ENCODE results near the gene SLC43A1. TPM values are rescaled to one million over a fixed set of nuclear protein-coding genes. Genes with fewer than 3 reads are reported as not detected.

SLC43A1 gene
- total RNA-seq, 2 experiments from 2014 or later: 27.6 to 28.7 TPM

DNA sequence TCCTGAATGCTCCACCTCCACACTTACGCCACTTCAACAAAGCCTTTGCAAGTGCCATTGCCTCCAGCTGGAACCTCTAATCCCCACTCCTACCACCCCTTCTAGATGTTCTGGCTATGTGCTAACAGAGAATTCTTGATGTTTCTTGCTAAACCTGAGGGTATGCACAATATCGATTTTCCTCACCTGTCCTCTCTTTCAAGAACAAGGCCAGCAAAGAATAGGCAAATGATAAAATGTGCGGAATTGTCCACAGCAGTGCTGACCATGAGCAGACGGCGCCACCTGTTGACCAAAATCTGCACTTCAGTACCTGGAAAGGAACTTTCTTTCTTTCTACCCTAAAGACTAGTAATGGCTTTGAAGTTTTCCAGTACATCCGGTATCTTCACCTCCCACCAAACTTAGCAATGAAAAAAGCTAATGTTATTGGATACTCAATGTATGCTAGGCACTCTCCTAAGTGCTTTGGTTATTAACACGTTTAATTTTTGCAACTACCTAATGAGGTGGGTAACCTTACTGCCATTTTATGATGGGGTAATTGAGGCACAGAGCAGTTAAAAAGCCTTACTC, 11.6 kb upstream of the SLC43A1 start:
- DNase-seq: peak; percentile 87
- H3K4me1 Mint-ChIP-seq: peaks cover 37% of the 10 kb centered on the region
- peak; percentile 12 for ATAC-seq
- no peaks in the 10 kb centered on the region for H3K9me3 Mint-ChIP-seq (ENCODE audit: low read depth)
- no peak overlapping the region for H3K4me3 Mint-ChIP-seq
- peaks cover 30% of the 10 kb centered on the region for H3K36me3 Mint-ChIP-seq (ENCODE audit: low read depth)
- intact Hi-C loops (cut with DNase I, micrococcal nuclease): loop anchor here (1.0 kb wide), 4 partner anchors 13 to 182 kb away; no protein-coding TSS in a partner anchor
- ChIA-PET POLR2A (interaction anchor here (0.6 to 1.2 kb wide), 3 partner anchors 34 to 185 kb away, joined by 3 to 4 read pairs (median 3); partner anchors contain the start of gene TMX2), CTCF (interaction anchor here (0.6 to 10.3 kb wide), 41 partner anchors 9 to 273 kb away, joined by 3 to 262 read pairs (median 4); partner anchors contain the start of genes RTN4RL2 and SLC43A1)
- peak overlapping the region; percentile 80 for H3K27ac Mint-ChIP-seq
- no peaks in the 10 kb centered on the region for H3K27me3 Mint-ChIP-seq

DNA sequence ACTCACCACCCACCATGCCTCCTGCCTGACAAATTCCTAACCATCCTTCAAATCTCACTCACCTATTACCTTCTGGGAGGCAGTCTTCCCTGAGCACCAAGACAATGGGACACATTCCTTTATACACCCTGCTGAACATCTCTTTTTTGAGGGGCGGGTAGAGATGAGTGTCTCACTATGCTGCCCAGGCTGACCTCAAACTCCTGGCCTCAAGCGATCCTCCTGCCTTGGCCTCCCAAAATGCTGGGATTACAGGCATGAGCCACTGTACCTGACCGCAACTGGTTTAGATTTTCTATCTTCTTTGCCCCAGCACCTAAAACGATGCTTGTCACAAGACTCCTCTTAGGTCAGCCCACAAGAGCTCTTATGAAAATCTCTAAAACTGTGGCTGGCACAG, 7.9 kb upstream of the SLC43A1 start:
- POLR2A ChIA-PET: no interaction called here
- no peaks in the 10 kb centered on the region for H3K9me3 Mint-ChIP-seq (ENCODE audit: low read depth)
- intact Hi-C loops (cut with DNase I, micrococcal nuclease): no loop called here
- no peak for ATAC-seq
- no peaks in the 10 kb centered on the region for H3K27me3 Mint-ChIP-seq
- no peak overlapping the region for H3K27ac Mint-ChIP-seq
- peaks cover 16% of the 10 kb centered on the region for H3K36me3 Mint-ChIP-seq (ENCODE audit: low read depth)
- no peak overlapping the region for H3K4me3 Mint-ChIP-seq
- CTCF ChIA-PET: interaction anchor here (8.1 to 10.3 kb wide), 2 partner anchors 30 to 66 kb away, joined by 74 to 262 read pairs; no protein-coding TSS in a partner anchor
- no peak for DNase-seq
- H3K4me1 Mint-ChIP-seq: peaks cover 14% of the 10 kb centered on the region

DNA sequence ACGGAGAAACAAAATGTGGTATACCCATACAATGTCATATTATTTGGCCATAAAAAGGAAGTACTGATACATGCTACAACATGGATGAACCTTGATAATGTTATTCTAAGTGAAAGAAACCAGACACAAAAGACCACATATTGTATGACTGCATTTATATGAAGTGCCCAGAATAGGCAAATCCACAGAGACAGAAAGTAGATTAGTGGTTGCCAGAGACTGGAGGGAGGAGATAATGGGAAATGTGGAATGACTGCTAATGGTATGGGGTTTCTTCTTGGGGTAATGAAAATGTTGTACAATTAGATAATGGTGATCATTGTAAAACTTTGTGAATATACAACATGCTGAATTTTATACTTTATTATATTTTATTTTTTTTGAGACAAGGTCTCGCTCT, 5.6 kb upstream of the SLC43A1 start:
- POLR2A ChIA-PET: no interaction called here

DNA sequence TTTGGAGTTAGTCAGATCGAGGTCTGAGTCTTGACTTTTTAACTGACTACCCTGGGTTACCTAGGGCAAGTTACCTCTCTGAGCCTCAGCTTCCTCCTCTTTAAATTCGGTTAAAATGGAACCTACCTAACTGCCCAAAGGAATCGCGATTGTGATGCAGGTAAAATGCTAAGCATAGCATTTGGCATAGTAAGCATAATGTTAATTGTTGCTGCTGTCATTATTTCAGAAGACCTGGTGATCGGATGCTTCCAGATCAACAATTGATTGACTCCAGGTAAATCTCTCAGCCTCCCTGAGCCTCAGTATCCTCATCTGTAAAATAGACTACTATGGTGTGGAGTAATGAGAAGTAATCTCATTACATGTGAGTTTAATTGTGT, 550 bp upstream of the SLC43A1 start:
- Mint-ChIP-seq H3K9me3 (ENCODE audit: low read depth) (no peaks in the 10 kb centered on the region), H3K4me3 (peak overlapping the region; percentile 91), H3K36me3 (ENCODE audit: low read depth) (peaks cover 2% of the 10 kb centered on the region), H3K27me3 (no peaks in the 10 kb centered on the region), H3K27ac (peak overlapping the region; percentile 79), H3K4me1 (peaks cover 31% of the 10 kb centered on the region)
- ATAC-seq (no peak), DNase-seq (no peak)
- POLR2A ChIA-PET: interaction anchor here (1.0 kb wide), 1 partner anchor 23 kb away, joined by 3 read pairs; no protein-coding TSS in a partner anchor
- intact Hi-C loops (cut with DNase I, micrococcal nuclease): loop anchor here in 1 of 2 experiments (5.0 kb wide), 1 partner anchor 89 kb away; the partner anchor contains the start of gene SLC43A3
- CTCF ChIA-PET: interaction anchor here (1.2 to 9.0 kb wide), 12 partner anchors 11 to 129 kb away, joined by 3 to 112 read pairs (median 6); partner anchors contain the start of genes RTN4RL2, TIMM10 and UBE2L6

More for the DNA sequence above, 5.6 kb upstream of the SLC43A1 start:
- Mint-ChIP-seq H3K27ac (no peak overlapping the region), H3K27me3 (no peaks in the 10 kb centered on the region), H3K36me3 (ENCODE audit: low read depth) (peaks cover 4% of the 10 kb centered on the region), H3K4me1 (peaks cover 2% of the 10 kb centered on the region), H3K4me3 (no peak overlapping the region), H3K9me3 (ENCODE audit: low read depth) (no peaks in the 10 kb centered on the region)
- DNase-seq: no peak
- CTCF ChIA-PET: interaction anchor here (1.1 to 9.0 kb wide), 4 partner anchors 21 to 123 kb away, joined by 3 to 112 read pairs (median 5); no protein-coding TSS in a partner anchor
- no peak for ATAC-seq
- intact Hi-C loops (cut with DNase I, micrococcal nuclease): no loop called here

DNA sequence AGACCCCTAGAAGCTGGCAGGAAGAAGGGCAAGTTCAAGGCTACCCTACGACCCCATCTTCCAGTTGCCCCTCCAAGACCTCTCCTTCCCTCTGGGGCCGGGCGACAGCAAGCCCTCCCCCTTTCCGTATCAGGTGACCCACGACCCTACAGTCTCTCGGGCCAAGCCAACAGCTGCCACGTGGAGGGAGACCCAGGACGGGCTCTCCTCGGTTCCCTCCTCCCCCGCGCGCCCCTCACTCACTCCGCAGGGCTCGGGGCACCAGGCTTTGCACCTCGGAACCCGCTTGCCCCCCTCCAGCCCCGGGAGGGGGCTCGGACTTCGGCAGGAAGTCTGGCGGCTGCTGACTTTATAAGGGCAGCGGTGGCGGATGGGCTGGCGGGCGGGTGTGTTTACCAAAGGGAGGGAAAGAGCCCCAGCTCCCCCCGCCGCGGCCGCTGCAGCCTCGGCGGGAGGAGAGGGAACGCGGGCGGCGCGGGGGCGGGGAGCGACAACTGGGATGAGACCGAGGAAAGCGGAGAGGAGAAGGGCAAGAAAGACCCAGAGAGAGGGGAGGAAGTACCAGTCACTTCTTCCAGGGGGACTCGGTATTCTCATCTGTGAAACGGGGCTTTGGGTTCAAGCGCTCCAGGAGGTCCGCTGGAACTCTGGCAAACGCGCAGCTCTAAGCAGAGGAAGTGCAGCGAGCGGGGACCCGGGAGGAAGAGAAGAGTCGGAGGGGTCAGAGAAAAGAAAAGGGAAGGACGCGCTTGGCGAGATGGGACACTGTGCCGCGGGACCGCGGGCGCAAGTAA, 767 bp downstream of the SLC43A1 start:
- H3K4me3 Mint-ChIP-seq: peak overlapping the region; percentile 91
- CTCF ChIA-PET: interaction anchor here (0.7 to 9.0 kb wide), 10 partner anchors 8 to 130 kb away, joined by 3 to 112 read pairs (median 9); partner anchors contain the start of genes RTN4RL2 and TIMM10
- no peaks in the 10 kb centered on the region for H3K27me3 Mint-ChIP-seq
- DNase-seq: peak; percentile 72
- H3K27ac Mint-ChIP-seq: peak overlapping the region; percentile 91
- peaks cover 31% of the 10 kb centered on the region for H3K4me1 Mint-ChIP-seq
- POLR2A ChIA-PET: interaction anchor here (1.0 to 1.7 kb wide), 2 partner anchors 13 to 22 kb away, joined by 3 to 4 read pairs; no protein-coding TSS in a partner anchor
- ATAC-seq: peak; percentile 53
- H3K36me3 Mint-ChIP-seq (ENCODE audit: low read depth): peaks cover 2% of the 10 kb centered on the region
- intact Hi-C loops (cut with DNase I, micrococcal nuclease): loop anchor here (1.0 to 5.0 kb wide), 6 partner anchors 13 to 87 kb away; partner anchors contain the start of genes SLC43A3 (in 1 of the 2) and TIMM10 (in 1 of the 2)
- H3K9me3 Mint-ChIP-seq (ENCODE audit: low read depth): no peaks in the 10 kb centered on the region

DNA sequence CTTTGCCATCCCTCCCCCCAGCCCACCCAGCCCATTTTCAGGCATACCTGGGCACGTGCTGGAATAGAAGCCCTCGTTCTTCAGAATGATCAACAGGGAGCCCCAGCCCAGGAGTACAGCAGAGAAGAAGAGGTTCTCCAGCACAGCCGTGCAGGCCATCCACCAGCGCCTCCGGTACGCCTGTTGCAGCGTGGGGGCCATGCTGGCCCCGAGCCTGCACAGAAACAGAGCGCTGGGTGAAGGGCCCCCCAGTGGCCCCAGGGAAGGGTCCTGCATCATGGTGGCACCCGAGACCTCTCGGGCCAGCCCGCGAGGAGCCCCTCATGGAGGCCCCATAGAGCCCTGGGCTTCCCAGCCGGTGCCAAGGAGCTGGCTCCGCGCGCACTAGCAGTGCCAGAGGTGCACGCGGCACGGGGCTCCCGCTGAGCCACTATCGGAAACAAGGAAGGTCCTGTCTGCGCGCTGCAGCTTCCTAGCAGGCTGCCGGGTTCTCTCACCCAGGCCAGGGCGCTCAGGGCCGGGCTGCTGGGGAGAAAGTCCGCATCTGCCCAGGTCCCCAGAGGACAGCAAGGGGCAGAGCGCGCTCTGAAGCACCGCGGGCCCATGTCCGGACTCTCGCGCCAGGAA, 1.5 kb downstream of the SLC43A1 start:
- peak overlapping the region; percentile 91 for H3K27ac Mint-ChIP-seq
- intact Hi-C loops (cut with DNase I, micrococcal nuclease): loop anchor here (1.0 to 2.0 kb wide), 3 partner anchors 13 to 21 kb away; no protein-coding TSS in a partner anchor

DNA sequence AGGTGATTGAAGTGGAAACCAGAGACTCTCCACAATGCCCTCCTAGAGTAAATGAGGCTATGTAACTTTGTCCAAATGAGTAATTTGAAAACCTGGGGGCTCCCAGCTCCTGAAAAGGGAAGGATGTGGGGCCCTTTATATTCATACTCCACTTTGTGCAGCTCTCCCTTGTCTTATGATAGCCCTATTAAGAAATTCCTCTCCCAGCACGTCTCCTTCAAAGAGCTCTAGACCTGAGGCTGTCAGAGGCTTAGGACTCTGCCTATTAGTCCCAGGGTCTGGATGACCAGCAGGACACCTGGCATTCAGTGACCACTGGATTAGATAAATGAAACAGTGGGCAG, 2.1 kb downstream of the SLC43A1 start:
- H3K4me1 Mint-ChIP-seq: peaks cover 31% of the 10 kb centered on the region
- ChIA-PET CTCF (interaction anchor here (0.5 to 9.0 kb wide), 15 partner anchors 9 to 263 kb away, joined by 3 to 112 read pairs (median 3); partner anchors contain the start of genes RTN4RL2, TIMM10 and UBE2L6), POLR2A (interaction anchor here (0.6 to 1.7 kb wide), 4 partner anchors 9 to 144 kb away, joined by 3 to 4 read pairs (median 4); partner anchors contain the start of gene CLP1)
- H3K27me3 Mint-ChIP-seq: no peaks in the 10 kb centered on the region
- H3K9me3 Mint-ChIP-seq (ENCODE audit: low read depth): no peaks in the 10 kb centered on the region
- H3K27ac Mint-ChIP-seq: no peak overlapping the region
- H3K36me3 Mint-ChIP-seq (ENCODE audit: low read depth): peaks cover 2% of the 10 kb centered on the region
- DNase-seq: no peak
- intact Hi-C loops (cut with DNase I, micrococcal nuclease): no loop called here
- no peak for ATAC-seq
- H3K4me3 Mint-ChIP-seq: peak overlapping the region; percentile 91

More for the DNA sequence above, 1.5 kb downstream of the SLC43A1 start:
- Mint-ChIP-seq H3K4me3 (peak overlapping the region; percentile 91), H3K27me3 (no peaks in the 10 kb centered on the region), H3K9me3 (ENCODE audit: low read depth) (no peaks in the 10 kb centered on the region), H3K36me3 (ENCODE audit: low read depth) (peaks cover 2% of the 10 kb centered on the region), H3K4me1 (peaks cover 31% of the 10 kb centered on the region)
- ChIA-PET CTCF (interaction anchor here (0.5 to 9.0 kb wide), 13 partner anchors 8 to 264 kb away, joined by 3 to 112 read pairs (median 4); partner anchors contain the start of genes RTN4RL2, TIMM10 and UBE2L6), POLR2A (interaction anchor here (0.6 to 1.7 kb wide), 5 partner anchors 10 to 198 kb away, joined by 3 to 4 read pairs (median 3); partner anchors contain the start of genes CLP1 and MED19)
- DNase-seq (peak; percentile 65), ATAC-seq (peak; percentile 49)

DNA sequence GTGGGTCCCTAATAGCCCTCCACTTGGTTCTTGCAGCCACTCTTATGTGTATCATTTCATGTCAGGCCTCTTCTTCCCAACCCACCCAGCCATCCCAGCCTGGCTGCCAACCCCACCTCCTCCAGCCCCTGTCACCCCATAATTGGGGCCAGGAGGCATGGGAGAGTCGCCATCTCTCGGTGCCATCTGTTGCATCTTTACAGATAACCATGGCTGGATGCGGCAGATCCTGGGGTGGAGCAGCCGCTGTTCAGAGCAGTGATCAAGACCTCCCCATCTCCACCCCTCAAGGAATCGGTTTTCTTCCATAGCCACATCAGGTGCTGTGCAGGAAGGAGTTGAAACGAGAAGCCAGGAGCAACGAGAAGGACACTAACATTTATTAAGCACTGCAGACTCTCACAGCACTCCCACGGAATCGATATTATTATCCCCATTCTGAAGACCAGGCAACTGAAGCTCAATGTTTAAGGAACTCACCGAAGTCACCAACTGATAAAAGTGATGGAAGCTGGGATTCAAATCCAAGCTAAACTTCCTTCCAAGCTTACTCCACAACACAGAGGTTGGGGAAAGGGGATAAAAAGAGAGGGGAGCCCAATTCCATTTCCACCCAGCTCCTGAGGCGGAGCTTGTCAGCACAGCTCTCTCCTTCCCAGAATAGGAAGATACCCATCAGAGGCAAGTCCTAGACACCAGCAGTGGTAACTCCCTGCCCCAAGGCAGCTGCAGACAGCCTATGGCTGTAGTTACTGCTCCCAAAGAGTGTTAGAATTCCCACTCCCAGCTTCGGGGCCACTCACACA, 2.7 kb downstream of the SLC43A1 start:
- intact Hi-C loops (cut with DNase I, micrococcal nuclease): no loop called here
- Mint-ChIP-seq H3K9me3 (ENCODE audit: low read depth) (no peaks in the 10 kb centered on the region), H3K27ac (no peak overlapping the region), H3K36me3 (ENCODE audit: low read depth) (peaks cover 2% of the 10 kb centered on the region), H3K27me3 (no peaks in the 10 kb centered on the region), H3K4me3 (no peak overlapping the region), H3K4me1 (peaks cover 31% of the 10 kb centered on the region)
- POLR2A ChIA-PET: interaction anchor here (1.1 to 1.7 kb wide), 2 partner anchors 13 to 15 kb away, joined by 3 to 4 read pairs; no protein-coding TSS in a partner anchor
- DNase-seq (no peak), ATAC-seq (no peak)
- CTCF ChIA-PET: interaction anchor here (0.6 to 9.0 kb wide), 11 partner anchors 8 to 167 kb away, joined by 3 to 112 read pairs (median 4); partner anchors contain the start of genes RTN4RL2 and TIMM10

DNA sequence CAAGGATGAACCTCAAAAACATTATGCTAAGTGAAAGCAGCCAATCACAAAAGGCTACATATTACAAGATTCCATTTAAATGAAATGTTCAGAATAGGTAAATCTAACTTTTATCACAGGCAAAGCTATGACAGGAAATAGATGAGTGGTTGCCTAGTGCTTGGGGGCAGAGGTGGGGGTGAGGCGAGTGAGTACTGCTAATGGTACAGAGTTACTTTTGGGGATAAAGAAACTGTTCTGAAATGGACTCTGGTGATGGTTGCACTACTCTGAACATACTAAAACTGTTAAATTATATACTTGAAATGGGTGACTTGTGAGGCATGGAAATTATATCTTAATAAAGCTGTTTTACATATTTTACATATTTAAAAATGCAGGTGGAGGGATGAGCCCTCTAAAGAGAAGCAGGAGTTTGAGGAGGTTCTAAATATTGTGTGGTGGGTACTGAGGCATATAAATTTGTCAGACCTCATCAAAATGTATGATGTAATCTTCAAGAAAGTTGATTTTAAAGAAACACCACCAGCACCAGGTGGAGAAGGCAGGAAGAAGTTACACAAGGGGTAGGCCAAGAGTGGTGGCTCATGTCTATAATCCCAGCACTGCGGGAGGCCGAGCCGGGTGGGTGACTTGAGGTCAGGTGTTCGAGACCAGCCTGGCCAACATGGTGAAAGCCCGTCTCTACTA, 3.6 kb downstream of the SLC43A1 start:
- ChIA-PET POLR2A (interaction anchor here (0.6 kb wide), 1 partner anchor 194 kb away, joined by 5 read pairs; no protein-coding TSS in a partner anchor), CTCF (interaction anchor here (0.7 to 2.0 kb wide), 5 partner anchors 15 to 164 kb away, joined by 3 to 14 read pairs (median 3); no protein-coding TSS in a partner anchor)
- DNase-seq (no peak), ATAC-seq (no peak)
- no peak overlapping the region for H3K4me3 Mint-ChIP-seq
- peak overlapping the region; percentile 23 for H3K27ac Mint-ChIP-seq
- peaks cover 3% of the 10 kb centered on the region for H3K36me3 Mint-ChIP-seq (ENCODE audit: low read depth)
- intact Hi-C loops (cut with DNase I, micrococcal nuclease): no loop called here
- no peaks in the 10 kb centered on the region for H3K27me3 Mint-ChIP-seq
- no peaks in the 10 kb centered on the region for H3K9me3 Mint-ChIP-seq (ENCODE audit: low read depth)
- H3K4me1 Mint-ChIP-seq: peaks cover 31% of the 10 kb centered on the region
